SK-N-MC (cell line): ENCODE measurements around the gene ZNF248.

Experiments used
- EZH2 ChIP-seq: fragments of 200-600 bp; sonication (generic); IDR thresholded peaks from one replicate; pipeline ENCODE4 v1.6.1; 2017; ENCODE audit warnings: antibody characterized with exemption
- POLR2AphosphoS5 ChIP-seq: IDR thresholded peaks from 2 replicates; pipeline ENCODE4 v1.6.1; 2012; ENCODE audit warnings: mild to moderate bottlenecking, low read depth, low read length, borderline replicate concordance

GRCh38 chr10:37747081-37747480, 110.3 kb downstream of the ZNF248 start:
- no peak for TF ChIP-seq EZH2
- no peak for TF ChIP-seq POLR2AphosphoS5
